Measurements from ENCODE around the gene GRPR. TPM values are rescaled to one million over a fixed set of nuclear protein-coding genes. Genes with fewer than 3 reads are reported as not detected.
"Not testable (repeated sequence)": the region's sequence is repeated elsewhere in the genome, so short reads cannot be mapped to it uniquely, and the experiment has no call there.

GRPR gene
- total RNA-seq, 1 experiment from 2014 or later, result 28.8 TPM

DNA sequence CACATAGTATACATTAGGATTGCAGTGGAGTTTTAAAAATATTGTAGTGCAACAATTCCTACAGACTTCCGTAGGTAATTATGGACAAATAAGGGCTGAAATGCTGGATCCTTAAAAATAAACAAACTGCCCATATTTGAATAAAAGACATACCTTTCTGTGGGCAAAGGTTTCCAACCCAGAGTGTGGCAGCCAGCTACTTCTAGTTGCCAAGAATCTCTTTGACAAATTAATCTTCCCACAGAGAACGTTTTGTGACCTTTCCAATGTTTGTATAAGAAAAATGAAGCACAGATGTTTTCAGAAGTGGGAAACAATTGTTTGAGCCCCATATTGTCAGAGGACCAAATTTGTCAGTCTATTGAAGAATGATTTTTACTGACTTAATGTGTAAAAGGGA lies 21.1 kb downstream of the GRPR start:
- WGBS (ENCODE audit: extremely low coverage, insufficient read length, low lambda C conversion rate), result no CpG with 5 or more reads among the region's 2 CpGs
- H3K27ac ChIP-seq (ENCODE audit: insufficient read length, low read depth, low read length), result no peak overlapping the region
- peaks cover 8% of the 10 kb centered on the region; the same call in 1 of the 2 replicates for H3K4me1 ChIP-seq (ENCODE audit: insufficient read depth, low read length)
- H2BK12ac ChIP-seq (ENCODE audit: insufficient read length, low read depth, low read length), result no peak overlapping the region
- Mint-ChIP-seq H3K27me3 (ENCODE audit: low read depth) (no peaks in the 10 kb centered on the region), H3K36me3 (ENCODE audit: insufficient read depth in 1 of 3, low read depth in 3 of 3) (peaks cover 19 to 52% (median 51%) of the 10 kb centered on the region in 3 experiments), H3K4me3 (no peak overlapping the region), H3K9me3 (peaks cover 8% of the 10 kb centered on the region in 2 experiments; a peak in 4 of 5 replicates), H3K27ac (no peak overlapping the region), H3K4me1 (peaks cover 7 to 10% of the 10 kb centered on the region in 2 experiments; a peak in 3 of 4 replicates)
- H2AK5ac ChIP-seq (ENCODE audit: insufficient read length, low read length), result no peak overlapping the region
- H4K91ac ChIP-seq (ENCODE audit: insufficient read length, low read depth, low read length), result no peak overlapping the region
- H3K9ac ChIP-seq (ENCODE audit: extremely low read depth, insufficient read length, low read length), result no peak overlapping the region
- H2BK15ac ChIP-seq (ENCODE audit: low read depth, low read length), result no peak overlapping the region
- H4K20me1 ChIP-seq (ENCODE audit: control insufficient read depth, insufficient read depth, insufficient read length), result no peaks in the 10 kb centered on the region
- H3K56ac ChIP-seq (ENCODE audit: insufficient read length, low read depth, low read length), result no peak overlapping the region
- no peak overlapping the region for H3K14ac ChIP-seq (ENCODE audit: insufficient read depth, low read length)
- no peak for TF ChIP-seq CTCF (conservative IDR thresholded peaks at IDR 0.05)
- H3K79me1 ChIP-seq (ENCODE audit: insufficient read depth, low read depth, low read length, poor library complexity, severe bottlenecking), result peaks cover 6% of the 10 kb centered on the region
- H2AFZ ChIP-seq (ENCODE audit: low read length), result no peak overlapping the region
- H3K79me2 ChIP-seq (ENCODE audit: insufficient read depth, low read length), result peaks cover 47% of the 10 kb centered on the region
- H4K8ac ChIP-seq (replicated peaks; ENCODE audit: insufficient read length, low read depth, low read length), result no peak overlapping the region
- no peak overlapping the region for H3K23ac ChIP-seq (ENCODE audit: insufficient read length, low read depth, low read length)
- no peaks in the 10 kb centered on the region for H3K27me3 ChIP-seq (ENCODE audit: insufficient read depth, low read length)
- no peak overlapping the region for H2BK20ac ChIP-seq (ENCODE audit: low read depth, low read length, poor library complexity, severe bottlenecking)
- no peak overlapping the region for H3K4ac ChIP-seq (ENCODE audit: low read depth, low read length)
- H2BK120ac ChIP-seq (ENCODE audit: low read depth, low read length, poor library complexity, severe bottlenecking), result no peak overlapping the region
- H3K18ac ChIP-seq (ENCODE audit: insufficient read length, low read depth, low read length), result no peak overlapping the region
- H4K5ac ChIP-seq (ENCODE audit: insufficient read length, low read depth, low read length), result no peak overlapping the region
- no peak for DNase-seq
- H3K23me2 ChIP-seq (ENCODE audit: insufficient read length, low read depth, low read length, poor library complexity, severe bottlenecking), result no peaks in the 10 kb centered on the region
- no peak overlapping the region for H3K4me2 ChIP-seq (ENCODE audit: insufficient read depth, insufficient read length, low read length)
- no peak overlapping the region for H3T11ph ChIP-seq (ENCODE audit: low read length)
- H3K9me3 ChIP-seq (ENCODE audit: control insufficient read depth, low read depth, low read length), result no peaks in the 10 kb centered on the region
- no peak overlapping the region for H2BK5ac ChIP-seq (ENCODE audit: insufficient read length, low read length)

GRCh38 chrX:16145093-16145492 lies 21.7 kb downstream of the GRPR start:
- not testable (repeated sequence) for H3K27ac ChIP-seq (ENCODE audit: insufficient read length, low read depth, low read length); H3K27me3 Mint-ChIP-seq (ENCODE audit: low read depth)

More at GRCh38 chrX:16145093-16145492, 21.7 kb downstream of the GRPR start:
- H4K91ac ChIP-seq (ENCODE audit: insufficient read length, low read depth, low read length); DNase-seq; H3K4me1 ChIP-seq (ENCODE audit: insufficient read depth, low read length); H3K9ac ChIP-seq (ENCODE audit: extremely low read depth, insufficient read length, low read length); H3K4ac ChIP-seq (ENCODE audit: low read depth, low read length); H4K8ac ChIP-seq (replicated peaks; ENCODE audit: insufficient read length, low read depth, low read length); H4K20me1 ChIP-seq (ENCODE audit: control insufficient read depth, insufficient read depth, insufficient read length); H3K23me2 ChIP-seq (ENCODE audit: insufficient read length, low read depth, low read length, poor library complexity, severe bottlenecking); H2AFZ ChIP-seq (ENCODE audit: low read length); H2AK5ac ChIP-seq (ENCODE audit: insufficient read length, low read length); H3K79me1 ChIP-seq (ENCODE audit: insufficient read depth, low read depth, low read length, poor library complexity, severe bottlenecking); H3K4me1 Mint-ChIP-seq; H3K9me3 Mint-ChIP-seq; H3K23ac ChIP-seq (ENCODE audit: insufficient read length, low read depth, low read length); H3K14ac ChIP-seq (ENCODE audit: insufficient read depth, low read length); H3K56ac ChIP-seq (ENCODE audit: insufficient read length, low read depth, low read length); H4K5ac ChIP-seq (ENCODE audit: insufficient read length, low read depth, low read length); H3T11ph ChIP-seq (ENCODE audit: low read length); H3K27me3 ChIP-seq (ENCODE audit: insufficient read depth, low read length); H3K27ac Mint-ChIP-seq; H3K4me2 ChIP-seq (ENCODE audit: insufficient read depth, insufficient read length, low read length); H3K9me3 ChIP-seq (ENCODE audit: control insufficient read depth, low read depth, low read length); H2BK15ac ChIP-seq (ENCODE audit: low read depth, low read length); H2BK5ac ChIP-seq (ENCODE audit: insufficient read length, low read length); H2BK12ac ChIP-seq (ENCODE audit: insufficient read length, low read depth, low read length); H2BK20ac ChIP-seq (ENCODE audit: low read depth, low read length, poor library complexity, severe bottlenecking); H3K18ac ChIP-seq (ENCODE audit: insufficient read length, low read depth, low read length); H3K4me3 Mint-ChIP-seq; H2BK120ac ChIP-seq (ENCODE audit: low read depth, low read length, poor library complexity, severe bottlenecking): not testable (repeated sequence)
- H3K79me2 ChIP-seq (ENCODE audit: insufficient read depth, low read length), result peaks cover 43% of the 10 kb centered on the region
- H3K36me3 Mint-ChIP-seq (ENCODE audit: insufficient read depth in 1 of 3, low read depth in 3 of 3), result peaks cover 19 to 56% (median 55%) of the 10 kb centered on the region in 3 experiments
- no CpG with 5 or more reads among the region's 1 CpG for WGBS (ENCODE audit: extremely low coverage, insufficient read length, low lambda C conversion rate)
